Epithelial cell of proximal tubule (primary cell): ENCODE results near the gene CXCL11. TPM values are rescaled to one million over a fixed set of nuclear protein-coding genes. Genes with fewer than 3 reads are reported as not detected.
"Not testable (repeated sequence)": the region's sequence is repeated elsewhere in the genome, so short reads cannot be mapped to it uniquely, and the experiment has no call there.

Experiments used
- DNase-seq: peaks from one replicate; pipeline ENCODE4 v3.0.0-alpha.2; 2011; ENCODE audit warnings: low read depth
- H3K4me3 ChIP-seq: 2 replicates; pipeline ENCODE4 v1.5.1; 2011; ENCODE audit warnings: low read depth, mild to moderate bottlenecking, low read length
- total RNA-seq: library from RNA; depleted of rRNA; stranded (reverse); fragments of >200 nt; gene quantifications from 2 replicates; pipeline ENCODE4 v1.2.3, GENCODE V29; 2015
- TF ChIP-seq, protein P1 (sequence below): conservative IDR thresholded peaks from 2 replicates; pipeline ENCODE4 v1.5.1; 2012; ENCODE audit warnings: low read depth, mild to moderate bottlenecking, low read length

Gene CXCL11
- total RNA-seq, 1 donor from 2014 or later = 0.06 TPM

DNA sequence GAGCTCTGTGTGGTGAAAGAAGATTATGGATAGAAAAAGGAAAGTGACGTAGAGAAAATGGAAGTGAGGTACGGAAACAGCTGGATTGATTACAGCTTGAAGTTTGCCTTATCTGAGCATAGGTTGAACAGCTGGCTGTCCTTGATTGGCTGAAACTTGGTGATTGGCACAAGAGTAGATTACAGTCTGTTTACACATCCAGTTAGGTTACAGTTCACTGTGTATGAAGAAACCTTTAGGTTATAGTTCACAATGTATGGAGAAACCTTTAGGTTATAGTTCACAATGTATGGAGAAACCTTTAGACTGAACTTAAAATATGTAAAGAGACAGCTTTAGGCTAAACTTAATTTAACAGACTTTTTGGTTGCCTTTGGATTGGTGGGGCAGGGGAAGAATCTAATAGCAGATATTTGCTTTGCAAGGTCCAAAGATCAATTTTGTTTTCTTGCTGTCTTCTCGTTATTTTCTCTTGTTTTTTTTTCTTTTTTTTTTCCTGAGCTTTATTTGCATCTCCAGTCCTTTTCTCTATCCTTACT lies 23.1 kb upstream of the CXCL11 start:
- DNase-seq = no peak
- no peak overlapping the region for H3K4me3 ChIP-seq
- TF ChIP-seq, protein P1, sequence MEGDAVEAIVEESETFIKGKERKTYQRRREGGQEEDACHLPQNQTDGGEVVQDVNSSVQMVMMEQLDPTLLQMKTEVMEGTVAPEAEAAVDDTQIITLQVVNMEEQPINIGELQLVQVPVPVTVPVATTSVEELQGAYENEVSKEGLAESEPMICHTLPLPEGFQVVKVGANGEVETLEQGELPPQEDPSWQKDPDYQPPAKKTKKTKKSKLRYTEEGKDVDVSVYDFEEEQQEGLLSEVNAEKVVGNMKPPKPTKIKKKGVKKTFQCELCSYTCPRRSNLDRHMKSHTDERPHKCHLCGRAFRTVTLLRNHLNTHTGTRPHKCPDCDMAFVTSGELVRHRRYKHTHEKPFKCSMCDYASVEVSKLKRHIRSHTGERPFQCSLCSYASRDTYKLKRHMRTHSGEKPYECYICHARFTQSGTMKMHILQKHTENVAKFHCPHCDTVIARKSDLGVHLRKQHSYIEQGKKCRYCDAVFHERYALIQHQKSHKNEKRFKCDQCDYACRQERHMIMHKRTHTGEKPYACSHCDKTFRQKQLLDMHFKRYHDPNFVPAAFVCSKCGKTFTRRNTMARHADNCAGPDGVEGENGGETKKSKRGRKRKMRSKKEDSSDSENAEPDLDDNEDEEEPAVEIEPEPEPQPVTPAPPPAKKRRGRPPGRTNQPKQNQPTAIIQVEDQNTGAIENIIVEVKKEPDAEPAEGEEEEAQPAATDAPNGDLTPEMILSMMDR = no peak

GRCh38 chr4:76058302-76058701 lies 22.4 kb upstream of the CXCL11 start:
- TF ChIP-seq, protein P1 = no peak
- H3K4me3 ChIP-seq = no peak overlapping the region
- no peak for DNase-seq

DNA sequence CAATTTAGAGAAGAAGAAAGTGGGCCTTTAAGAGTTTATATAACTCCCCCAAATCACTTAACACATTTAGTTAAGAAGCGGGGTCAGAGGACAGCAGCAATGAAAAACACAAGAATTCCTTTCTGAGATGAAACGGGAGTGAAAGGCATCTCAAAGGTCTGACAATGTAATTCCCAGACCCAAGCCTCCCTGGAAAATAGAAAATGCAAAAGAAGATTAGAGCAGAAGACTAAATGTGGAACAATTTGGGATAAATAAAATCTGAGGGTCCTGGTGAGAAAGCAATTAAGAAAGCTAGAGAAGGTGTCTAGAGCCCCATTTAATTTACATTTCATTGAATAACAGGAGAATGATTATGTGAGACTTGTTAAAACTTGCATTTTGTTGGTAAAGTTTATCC lies 19.6 kb upstream of the CXCL11 start:
- TF ChIP-seq, protein P1 = no peak
- no peak for DNase-seq

GRCh38 chr4:76055016-76055415 lies 19.1 kb upstream of the CXCL11 start:
- no peak overlapping the region for H3K4me3 ChIP-seq
- TF ChIP-seq, protein P1 = no peak
- no peak for DNase-seq

More for the DNA sequence above, 19.6 kb upstream of the CXCL11 start:
- no peak overlapping the region for H3K4me3 ChIP-seq

DNA sequence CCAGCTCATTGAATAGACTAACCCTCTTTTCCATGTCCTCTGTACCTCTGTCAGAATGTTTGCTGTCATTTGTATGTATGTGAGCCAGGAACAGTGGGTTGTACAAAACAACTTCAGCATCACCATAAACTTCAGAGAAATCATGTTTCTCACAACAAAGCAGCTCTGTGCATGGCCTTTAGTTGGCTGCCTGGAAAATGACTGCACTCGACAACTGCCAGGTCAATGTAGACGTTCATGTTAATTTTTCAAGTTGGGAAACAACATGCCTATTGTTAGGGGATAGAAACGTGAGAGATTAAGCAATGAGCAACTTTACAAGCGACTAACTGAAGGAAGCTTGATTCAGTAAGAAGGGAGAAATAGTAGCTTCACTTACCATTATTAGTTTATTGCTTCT lies 17.9 kb upstream of the CXCL11 start:
- no peak overlapping the region for H3K4me3 ChIP-seq
- DNase-seq = no peak
- TF ChIP-seq, protein P1 = no peak

DNA sequence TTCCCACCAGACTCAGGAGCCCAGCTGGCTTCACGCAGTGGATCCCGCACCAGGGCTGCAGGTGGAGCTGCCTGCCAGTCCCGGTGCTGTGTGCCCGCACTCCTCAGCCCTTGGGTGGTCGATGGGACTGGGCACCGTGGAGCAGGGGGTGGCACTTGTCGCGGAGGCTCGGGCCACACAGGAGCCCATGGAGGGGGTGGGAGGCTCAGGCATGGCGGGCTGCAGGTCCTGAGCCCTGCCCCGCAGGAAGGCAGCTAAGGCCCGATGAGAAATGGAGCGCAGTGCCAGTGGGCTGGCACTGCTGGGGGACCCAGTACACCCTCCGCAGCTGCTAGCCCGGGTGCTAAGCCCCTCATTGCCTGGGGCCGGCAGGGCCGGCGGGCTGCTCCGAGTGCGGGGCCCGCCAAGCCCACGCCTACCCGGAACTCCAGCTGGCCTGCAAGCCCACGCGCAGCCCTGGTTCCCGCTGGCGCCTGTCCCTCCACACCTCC lies 14.7 kb upstream of the CXCL11 start:
- H3K4me3 ChIP-seq, DNase-seq: not testable (repeated sequence)

DNA sequence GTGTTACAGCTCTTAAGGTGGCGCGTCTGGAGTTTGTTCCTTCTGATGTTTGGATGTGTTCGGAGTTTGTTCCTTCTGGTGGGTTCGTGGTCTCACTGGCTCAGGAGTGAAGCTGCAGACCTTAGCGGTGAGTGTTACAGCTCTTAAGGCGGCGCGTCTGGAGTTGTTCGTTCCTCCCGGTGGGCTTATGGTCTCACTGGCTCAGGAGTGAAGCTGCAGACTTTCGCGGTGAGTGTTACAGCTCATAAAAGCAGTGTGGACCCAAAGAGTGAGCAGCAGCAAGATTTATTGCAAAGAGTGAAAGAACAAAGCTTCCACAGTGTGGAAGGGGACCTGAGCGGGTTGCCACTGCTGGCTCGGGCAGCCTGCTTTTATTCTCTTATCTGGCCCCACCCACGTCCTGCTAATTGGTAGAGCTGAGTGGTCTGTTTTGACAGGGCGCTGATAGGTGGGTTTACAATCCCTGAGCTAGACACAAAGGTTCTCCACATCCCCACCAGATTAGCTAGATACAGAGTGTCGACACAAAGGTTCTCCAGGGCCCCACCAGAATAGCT lies 14.1 kb upstream of the CXCL11 start:
- H3K4me3 ChIP-seq = not testable (repeated sequence)

DNA sequence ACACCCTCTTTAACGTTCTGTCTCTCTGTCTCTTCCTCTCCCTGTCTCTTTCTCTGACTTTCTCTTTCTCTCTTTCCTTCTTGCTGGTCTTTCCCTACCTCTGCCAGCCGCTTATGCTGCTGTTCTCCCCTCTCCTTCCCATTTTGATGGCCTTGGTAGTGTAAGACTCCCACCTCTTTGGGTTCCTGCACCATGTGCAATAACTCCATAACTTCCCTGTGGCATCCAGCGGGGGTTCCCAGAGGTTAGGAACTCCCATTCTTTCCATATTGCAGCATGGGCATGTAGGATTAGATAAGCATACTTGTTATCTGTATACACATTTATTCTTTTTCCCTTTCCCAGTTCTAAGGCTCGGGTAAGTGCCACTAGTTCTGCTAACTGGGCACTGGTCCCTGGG lies 8.8 kb upstream of the CXCL11 start:
- H3K4me3 ChIP-seq, DNase-seq: not testable (repeated sequence)

More for the DNA sequence above, 14.1 kb upstream of the CXCL11 start:
- not testable (repeated sequence) for DNase-seq

GRCh38 chr4:76043306-76043705 lies 7.4 kb upstream of the CXCL11 start:
- not testable (repeated sequence) for DNase-seq, H3K4me3 ChIP-seq

- not testable (repeated sequence) for DNase-seq, H3K4me3 ChIP-seq
Measured at GRCh38 chr4:76042241-76042998, 6.5 kb upstream of the CXCL11 start.
